Mesodermal cell (in vitro differentiated cells): ENCODE measurements around the gene ENO2.
"Not testable (repeated sequence)": the region's sequence is repeated elsewhere in the genome, so short reads cannot be mapped to it uniquely, and the experiment has no call there.

ENCODE experiments used
- H3K27ac ChIP-seq: 2 replicates; pipeline ENCODE4 v1.7.0; 2013; ENCODE audit warnings: mild to moderate bottlenecking, low read depth, low read length, moderate library complexity; ENCODE audit not compliant: severe bottlenecking
- H3K36me3 ChIP-seq: 2 replicates; pipeline ENCODE4 v1.7.1; 2013; ENCODE audit warnings: mild to moderate bottlenecking, low read length, moderate library complexity; ENCODE audit not compliant: control insufficient read depth, insufficient read depth
- H3K4me1 ChIP-seq: one replicate; pipeline ENCODE4 v1.7.1; 2013; ENCODE audit warnings: mild to moderate bottlenecking, low read length; ENCODE audit not compliant: insufficient read depth, control insufficient read depth, poor library complexity, severe bottlenecking
- H3K4me3 ChIP-seq: 2 replicates; pipeline ENCODE4 v1.7.0; 2013; ENCODE audit warnings: low read length, control low read depth, mild to moderate bottlenecking; ENCODE audit not compliant: insufficient read depth, poor library complexity, severe bottlenecking; ENCODE audit errors: extremely low read depth
- H3K9me3 ChIP-seq: 2 replicates; pipeline ENCODE4 v1.7.1; 2013; ENCODE audit warnings: mild to moderate bottlenecking, low read length, moderate library complexity; ENCODE audit not compliant: control insufficient read depth
- WGBS, 2 experiments: methylation state at CpG; one replicate each; pipeline ENCODE4 v1.1.5; 2013; ENCODE audit warnings: missing lambda C conversion rate in 2 of 2; ENCODE audit not compliant: insufficient coverage in 2 of 2; 5-methylcytosine and 5-hydroxymethylcytosine counted together

ENO2 gene

DNA sequence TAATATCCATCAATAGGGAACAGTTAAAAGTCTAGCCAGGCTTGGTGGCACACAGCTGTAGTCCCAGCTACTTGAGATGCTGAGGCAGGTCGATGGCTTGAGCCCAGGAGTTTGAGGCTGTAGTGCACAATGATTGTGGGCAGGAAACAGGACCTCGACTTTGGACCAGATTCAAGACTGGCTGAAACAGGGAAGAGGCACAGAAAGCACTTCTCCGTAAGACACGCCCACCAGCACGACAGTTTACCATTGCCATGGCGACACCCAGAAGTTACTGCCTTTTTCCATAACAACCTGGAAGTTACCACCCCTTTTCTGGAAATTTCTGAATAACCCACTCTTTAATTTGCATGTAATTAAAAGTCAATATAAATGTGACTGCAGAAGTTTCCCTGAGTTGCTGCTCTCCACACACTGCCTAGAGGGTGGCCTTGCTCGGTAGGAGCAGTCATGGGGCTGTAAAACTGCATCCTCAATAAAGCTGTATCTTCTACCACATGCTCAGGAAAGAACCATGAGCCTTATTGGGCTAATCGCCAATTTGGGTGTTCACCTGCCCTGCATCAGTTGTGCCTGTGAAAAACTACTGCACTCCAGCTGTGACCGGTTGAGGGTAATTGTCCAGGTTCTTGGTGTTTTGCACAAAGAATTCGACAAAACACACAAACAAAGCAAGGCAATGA is 14.4 kb upstream of the ENO2 start:
- peaks cover 8% of the 10 kb centered on the region for H3K4me1 ChIP-seq
- 83 to 90% methylated on average over 6 to 10 of the region's 10 CpGs for WGBS, 2 experiments
- no peaks in the 10 kb centered on the region for H3K36me3 ChIP-seq

GRCh38 chr12:6902448-6902847 is 11.9 kb upstream of the ENO2 start:
- no CpG with 5 or more reads among the region's 4 CpGs for WGBS, 2 experiments
- Histone ChIP-seq H3K4me3 (no peak overlapping the region), H3K27ac (no peak overlapping the region), H3K9me3 (no peaks in the 10 kb centered on the region), H3K36me3 (no peaks in the 10 kb centered on the region), H3K4me1 (peaks cover 14% of the 10 kb centered on the region)

More for the DNA sequence above, 14.4 kb upstream of the ENO2 start:
- no peak overlapping the region for H3K27ac ChIP-seq
- H3K4me3 ChIP-seq: no peak overlapping the region
- no peaks in the 10 kb centered on the region for H3K9me3 ChIP-seq

- Histone ChIP-seq H3K27ac (no peak overlapping the region), H3K4me3 (no peak overlapping the region), H3K9me3 (no peaks in the 10 kb centered on the region), H3K4me1 (peaks cover 14% of the 10 kb centered on the region), H3K36me3 (no peaks in the 10 kb centered on the region)
- WGBS, 2 experiments: 100% methylated on average over 1 of the region's 1 CpG
Measured at GRCh38 chr12:6903722-6904121, 10.7 kb upstream of the ENO2 start.

GRCh38 chr12:6904280-6905276 is 9.8 kb upstream of the ENO2 start, which contains the start of gene LRRC23:
Gene LRRC23, plus strand, starts transcription at chr12:6904822. Its CDS starts 812 bp downstream, at chr12:6905634.
- Histone ChIP-seq H3K27ac (peak within 1 kb of the TSS; percentile 96), H3K4me1 (peaks cover 14% of the 10 kb centered on the region), H3K36me3 (no peaks in the 10 kb centered on the region), H3K4me3 (peak within 1 kb of the TSS; percentile 54), H3K9me3 (no peaks in the 10 kb centered on the region)
- 5 to 7% methylated on average over 27 to 30 of the region's 34 CpGs for WGBS, 2 experiments

GRCh38 chr12:6905414-6906040 is 8.9 kb upstream of the ENO2 start:
- Histone ChIP-seq H3K9me3 (no peaks in the 10 kb centered on the region), H3K36me3 (no peaks in the 10 kb centered on the region), H3K4me3 (peak overlapping the region; percentile 54), H3K4me1 (peaks cover 14% of the 10 kb centered on the region), H3K27ac (peak overlapping the region; percentile 96)
- WGBS, 2 experiments: 64 to 68% methylated on average over 3 to 4 of the region's 5 CpGs

DNA sequence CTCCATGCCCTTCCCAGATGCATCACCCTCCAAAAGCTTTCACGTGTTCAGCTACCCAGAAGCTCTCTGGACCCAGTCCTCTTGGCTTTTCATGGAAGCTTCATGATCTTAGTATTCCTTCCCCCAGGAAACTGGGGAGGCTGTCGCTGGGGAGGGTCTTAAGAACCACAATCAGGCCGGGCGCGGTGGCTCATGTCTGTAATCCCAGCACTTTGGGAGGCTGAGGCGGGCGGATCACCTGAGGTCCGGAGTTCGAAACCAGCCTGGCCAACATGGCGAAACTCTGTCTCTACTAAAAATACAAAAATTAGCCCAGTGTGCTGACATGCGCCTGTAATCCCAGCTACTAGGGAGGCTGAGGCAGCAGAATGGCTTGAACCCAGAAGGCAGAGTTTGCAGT is 6.2 kb upstream of the ENO2 start:
- not testable (repeated sequence) for H3K4me3 ChIP-seq, H3K36me3 ChIP-seq, H3K9me3 ChIP-seq, H3K27ac ChIP-seq
- H3K4me1 ChIP-seq: peaks cover 14% of the 10 kb centered on the region
- 85 to 93% methylated on average over 6 to 10 of the region's 11 CpGs for WGBS, 2 experiments

DNA sequence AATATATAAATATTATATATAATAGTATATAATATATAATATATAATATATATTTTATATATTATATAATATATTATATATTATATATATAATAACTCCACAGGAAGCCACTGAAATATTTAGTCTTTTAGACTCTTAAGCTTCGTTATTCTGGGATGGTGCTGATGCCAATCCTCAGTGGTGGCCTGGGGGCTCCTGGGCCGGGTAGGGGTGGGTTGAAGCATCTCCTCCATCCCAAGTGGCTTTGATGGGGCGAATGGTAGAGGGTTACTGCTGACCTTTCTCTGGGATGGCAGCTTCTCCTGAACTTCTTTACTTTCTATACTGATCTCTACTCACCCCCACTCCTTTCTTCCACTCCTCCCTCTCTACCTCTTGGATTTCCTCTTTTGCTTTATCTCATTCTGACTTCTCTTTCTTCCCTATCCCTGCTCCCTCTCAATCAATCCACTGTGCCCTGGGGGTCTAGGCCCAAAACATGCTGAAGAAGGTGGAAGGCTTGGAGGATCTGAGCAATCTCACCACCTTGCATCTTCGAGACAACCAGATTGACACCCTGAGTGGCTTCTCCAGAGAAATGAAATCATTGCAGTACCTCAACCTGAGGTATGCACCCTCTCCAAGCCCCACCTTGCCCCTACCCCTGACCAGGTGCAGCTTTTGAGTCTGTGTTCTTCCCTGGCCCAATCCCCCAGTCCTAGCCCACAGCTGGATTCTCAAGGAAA is 4.8 kb upstream of the ENO2 start:
- Histone ChIP-seq H3K4me1 (peaks cover 7% of the 10 kb centered on the region), H3K4me3 (no peak overlapping the region), H3K27ac (no peak overlapping the region), H3K9me3 (no peaks in the 10 kb centered on the region), H3K36me3 (no peaks in the 10 kb centered on the region)
- 88 to 100% methylated on average over 1 of the region's 4 CpGs for WGBS, 2 experiments

GRCh38 chr12:6912164-6912935 is 2.0 kb upstream of the ENO2 start:
- peaks cover 11% of the 10 kb centered on the region for H3K36me3 ChIP-seq
- 94 to 97% methylated on average over 13 to 14 of the region's 15 CpGs for WGBS, 2 experiments
- H3K9me3 ChIP-seq: no peaks in the 10 kb centered on the region
- H3K4me1 ChIP-seq: peaks cover 19% of the 10 kb centered on the region
- H3K4me3 ChIP-seq: no peak overlapping the region
- no peak overlapping the region for H3K27ac ChIP-seq

DNA sequence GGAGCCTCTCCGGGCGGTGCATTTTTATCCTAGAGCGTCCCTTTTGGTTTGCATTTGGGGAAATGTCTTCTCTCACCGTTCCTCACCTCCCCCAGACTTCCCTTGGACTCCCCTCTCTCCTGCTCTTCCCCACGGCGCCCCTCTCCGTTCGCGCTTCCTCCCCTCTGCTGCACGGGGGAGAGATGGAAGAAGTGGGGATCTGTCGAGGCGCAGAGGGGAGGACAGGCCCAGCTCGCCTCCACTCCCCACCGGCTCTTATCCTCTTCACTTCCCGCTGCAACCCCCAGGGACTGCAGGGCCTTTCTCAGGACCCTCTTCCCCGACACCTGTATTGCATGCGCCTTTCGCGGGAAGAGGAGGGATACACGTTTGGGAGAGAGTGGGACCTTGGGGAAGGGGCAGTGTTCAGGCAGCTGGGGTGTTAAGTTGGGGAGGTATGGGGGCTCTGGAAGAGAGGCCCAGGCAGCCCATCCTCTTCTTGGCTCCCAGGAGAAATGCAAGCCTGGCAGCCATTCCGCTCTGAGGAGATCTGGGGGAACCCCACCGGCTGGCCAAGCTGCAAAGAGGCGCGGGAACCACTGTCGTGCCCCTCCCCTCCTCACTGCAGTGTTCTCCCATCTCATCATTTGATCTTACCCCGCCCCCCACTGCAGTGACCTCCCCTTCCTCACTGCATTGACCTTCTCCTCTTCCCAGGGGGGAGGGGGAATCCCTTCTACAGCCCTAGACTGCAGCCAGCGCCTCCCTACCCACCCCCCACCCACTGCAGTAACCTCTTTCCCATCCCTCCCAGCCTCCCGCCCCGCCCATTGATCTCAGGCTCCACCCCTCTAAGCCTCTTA is 788 bp downstream of the ENO2 start:
- Histone ChIP-seq H3K9me3 (no peaks in the 10 kb centered on the region), H3K4me1 (peaks cover 21% of the 10 kb centered on the region), H3K4me3 (peak overlapping the region; percentile 59), H3K27ac (no peak overlapping the region), H3K36me3 (peaks cover 25% of the 10 kb centered on the region)
- 4 to 18% methylated on average over 5 to 8 of the region's 29 CpGs for WGBS, 2 experiments
